ENCODE results near the gene GRM8.
"Not testable (repeated sequence)": the region's sequence is repeated elsewhere in the genome, so short reads cannot be mapped to it uniquely, and the experiment has no call there.

- TF ChIP-seq CTCF, POLR2AphosphoS5, POLR2A, EP300 (IDR thresholded peaks at IDR 0.05): not testable (repeated sequence)
These were observed 344.2 kb downstream of the GRM8 start for GRCh38 chr7:126908564-126908963.

Data from upper lobe of left lung (tissue), 4 donors.